Measurements from ENCODE around the gene KCNMB4.

- TF ChIP-seq CTCF (IDR thresholded peaks at IDR 0.05; ENCODE audit: low read depth, low read length) (no peak), EZH2phosphoT487 (IDR thresholded peaks at IDR 0.05; ENCODE audit: low read depth) (no peak)
Observed at GRCh38 chr12:70456953-70457352, 90.9 kb downstream of the KCNMB4 start.
